Calu3 (cell line): ENCODE results near the gene IFNGR1. TPM values are rescaled to one million over a fixed set of nuclear protein-coding genes. Genes with fewer than 3 reads are reported as not detected.

Experiments used
- BruUV-seq: library from RNA; stranded (reverse); fragments of 400-500 nt; replicated peaks from 2 replicates; lab custom pipeline; 2021; lab: Mats Ljungman, UMichigan
- CTCF ChIA-PET: fragments of 300-600 bp; sonication (Branson Sonifier 250); formaldehyde crosslinking; loops from one replicate; lab custom pipeline; 2022; ENCODE audit warnings: antibody characterized with exemption; lab: Charles Lee
- DNase-seq: peaks from one replicate; pipeline ENCODE4 v3.0.0; 2022
- H3K27ac Mint-ChIP-seq: one replicate; pipeline ENCODE4 v1.8.0; 2022; ENCODE audit warnings: mixed read lengths; ENCODE audit not compliant: unreplicated experiment
- H3K27me3 Mint-ChIP-seq: one replicate; pipeline ENCODE4 v1.8.0; 2022; ENCODE audit warnings: mixed read lengths; ENCODE audit not compliant: unreplicated experiment
- H3K36me3 Mint-ChIP-seq: one replicate; pipeline ENCODE4 v1.8.0; 2022; ENCODE audit warnings: mild to moderate bottlenecking, moderate library complexity, mixed read lengths; ENCODE audit not compliant: insufficient read depth, unreplicated experiment
- H3K4me1 Mint-ChIP-seq: one replicate; pipeline ENCODE4 v1.8.0; 2022; ENCODE audit warnings: mild to moderate bottlenecking, low read depth, mixed read lengths; ENCODE audit not compliant: unreplicated experiment
- H3K4me3 Mint-ChIP-seq: one replicate; pipeline ENCODE4 v1.8.0; 2022; ENCODE audit warnings: mild to moderate bottlenecking, low read depth, moderate library complexity, mixed read lengths; ENCODE audit not compliant: unreplicated experiment
- H3K9me3 Mint-ChIP-seq: one replicate; pipeline ENCODE4 v1.8.0; 2022; ENCODE audit warnings: low read depth, mixed read lengths; ENCODE audit not compliant: unreplicated experiment
- CTCF ChIP-seq: fragments of 200-600 bp; IDR thresholded peaks from one replicate; pipeline ENCODE4 v1.8.0; 2022; ENCODE audit warnings: antibody characterized with exemption; ENCODE audit not compliant: unreplicated experiment
- intact Hi-C: fragments of 100-400 bp; cut with micrococcal nuclease; formaldehyde crosslinking; loops from one replicate; pipeline ENCODE4 v1.10.0; 2022; ENCODE audit not compliant: unreplicated experiment
- total RNA-seq: library from RNA; stranded (reverse); gene quantifications from 2 replicates; pipeline ENCODE4 v1.2.3, GENCODE V29; 2022

Gene IFNGR1
- total RNA-seq, 1 experiment from 2014 or later: 26.4 TPM

DNA sequence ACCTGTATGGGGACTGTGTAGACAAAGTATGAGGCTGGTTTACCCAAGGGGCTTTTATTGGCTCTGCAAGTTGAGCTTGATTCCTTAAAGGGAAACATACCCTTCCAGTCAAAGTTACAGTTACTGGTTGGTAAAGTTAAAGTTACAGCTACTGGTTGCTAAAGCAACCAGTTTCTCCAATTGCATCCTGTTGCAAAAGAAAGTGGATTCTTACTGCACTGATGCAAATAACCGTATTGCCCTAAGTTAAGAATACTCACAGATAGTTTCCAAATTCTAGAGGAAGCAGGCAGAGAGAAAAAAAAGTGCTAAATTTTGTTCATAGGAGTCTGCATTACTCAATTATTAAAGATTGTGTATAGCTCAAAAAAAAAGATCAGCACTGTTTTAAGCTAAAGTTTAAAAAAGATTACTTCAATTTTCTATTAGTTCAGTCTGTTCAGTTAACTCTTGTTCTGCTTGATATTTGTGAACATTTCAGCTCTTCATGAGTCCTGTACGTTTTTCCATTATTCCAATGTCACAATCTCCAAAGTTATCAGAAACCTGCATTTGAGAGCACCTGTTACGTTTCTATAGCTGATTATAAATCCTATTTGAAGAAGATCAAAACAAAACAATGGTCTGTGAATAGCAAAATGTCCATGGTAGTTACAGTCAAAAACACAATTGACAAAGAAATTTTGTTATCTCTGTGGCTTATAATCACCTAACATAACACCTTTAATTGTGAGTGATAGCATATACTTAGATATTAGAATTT is 37.1 kb downstream of the IFNGR1 start:
- no peak for DNase-seq
- Mint-ChIP-seq H3K4me1 (no peaks in the 10 kb centered on the region), H3K27me3 (peaks cover 13% of the 10 kb centered on the region), H3K9me3 (peaks cover 7% of the 10 kb centered on the region), H3K36me3 (no peaks in the 10 kb centered on the region), H3K27ac (no peak overlapping the region), H3K4me3 (no peak overlapping the region)
- BruUV-seq: no TSS peak
- CTCF ChIA-PET: no interaction called here
- TF ChIP-seq CTCF: no peak
- intact Hi-C loops: no loop called here

- intact Hi-C loops: no loop called here
- Mint-ChIP-seq H3K9me3 (peaks cover 7% of the 10 kb centered on the region), H3K36me3 (no peaks in the 10 kb centered on the region), H3K4me1 (no peaks in the 10 kb centered on the region), H3K4me3 (no peak overlapping the region), H3K27me3 (peaks cover 13% of the 10 kb centered on the region), H3K27ac (no peak overlapping the region)
- no peak for DNase-seq
- CTCF ChIA-PET: no interaction called here
- BruUV-seq: no TSS peak
- TF ChIP-seq CTCF: no peak
These were observed 41.6 kb downstream of the IFNGR1 start for GRCh38 chr6:137177611-137178010.

DNA sequence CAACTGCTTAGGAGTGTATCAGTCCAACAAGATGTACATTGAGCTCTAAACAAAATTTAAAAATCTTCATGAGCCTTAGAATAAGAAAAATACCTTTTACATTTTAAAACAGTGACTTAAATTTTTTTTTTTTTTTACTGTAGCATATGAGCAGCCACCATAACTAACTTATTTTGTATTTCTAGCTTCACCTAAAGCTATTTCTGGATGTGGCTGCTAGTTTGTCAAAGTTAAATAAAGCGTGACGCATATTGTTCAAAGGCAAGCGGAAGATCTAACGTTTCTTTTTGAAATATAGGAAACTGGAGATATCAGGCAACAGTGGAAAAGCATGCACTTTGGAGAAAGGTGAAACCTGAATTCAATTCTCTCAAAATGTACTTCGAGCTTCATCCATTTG is 42.5 kb downstream of the IFNGR1 start:
- intact Hi-C loops: no loop called here
- BruUV-seq: no TSS peak

GRCh38 chr6:137175868-137176245 is 43.3 kb downstream of the IFNGR1 start:
- Mint-ChIP-seq H3K4me3 (no peak overlapping the region), H3K36me3 (no peaks in the 10 kb centered on the region), H3K4me1 (no peaks in the 10 kb centered on the region), H3K9me3 (peaks cover 6% of the 10 kb centered on the region), H3K27ac (no peak overlapping the region), H3K27me3 (peaks cover 13% of the 10 kb centered on the region)
- intact Hi-C loops: no loop called here
- CTCF ChIA-PET: no interaction called here
- no peak for DNase-seq
- no TSS peak for BruUV-seq
- no peak for TF ChIP-seq CTCF

More for the DNA sequence above, 42.5 kb downstream of the IFNGR1 start:
- no peak for TF ChIP-seq CTCF
- H3K9me3 Mint-ChIP-seq: peaks cover 7% of the 10 kb centered on the region
- CTCF ChIA-PET: interaction anchor here (0.6 kb wide), 1 partner anchor 354 kb away, joined by 4 read pairs; no protein-coding TSS in a partner anchor
- H3K4me1 Mint-ChIP-seq: no peaks in the 10 kb centered on the region
- no peak for DNase-seq
- no peak overlapping the region for H3K27ac Mint-ChIP-seq
- no peaks in the 10 kb centered on the region for H3K36me3 Mint-ChIP-seq
- H3K27me3 Mint-ChIP-seq: peaks cover 13% of the 10 kb centered on the region
- no peak overlapping the region for H3K4me3 Mint-ChIP-seq
